WTC11 (cell line): ENCODE measurements around the gene CD72.

ENCODE experiments used
- MAX ChIP-seq: sonication (generic); formaldehyde crosslinking; IDR thresholded peaks from 2 replicates; pipeline ENCODE4 v1.8.0; 2022; ENCODE audit warnings: mild to moderate bottlenecking, missing genetic modification reagents
- TEAD4 ChIP-seq: sonication (generic); formaldehyde crosslinking; IDR thresholded peaks from 2 replicates; pipeline ENCODE4 v1.8.0; 2022; ENCODE audit warnings: mild to moderate bottlenecking, missing genetic modification reagents
- ZNF121 ChIP-seq: sonication (generic); formaldehyde crosslinking; IDR thresholded peaks from 2 replicates; pipeline ENCODE4 v1.8.0; 2023; ENCODE audit warnings: missing genetic modification reagents
- TF ChIP-seq, protein P1 (sequence below): sonication (generic); formaldehyde crosslinking; IDR thresholded peaks from 2 replicates; pipeline ENCODE4 v1.8.1; 2022; ENCODE audit warnings: missing genetic modification reagents, borderline replicate concordance

GRCh38 chr9:35618854-35619799, 914 bp upstream of the CD72 start:
- TF ChIP-seq MAX (CRISPR knock-in tag) (no peak), ZNF121 (CRISPR knock-in tag) (no peak), TEAD4 (CRISPR knock-in tag) (no peak)
- TF ChIP-seq, protein P1, sequence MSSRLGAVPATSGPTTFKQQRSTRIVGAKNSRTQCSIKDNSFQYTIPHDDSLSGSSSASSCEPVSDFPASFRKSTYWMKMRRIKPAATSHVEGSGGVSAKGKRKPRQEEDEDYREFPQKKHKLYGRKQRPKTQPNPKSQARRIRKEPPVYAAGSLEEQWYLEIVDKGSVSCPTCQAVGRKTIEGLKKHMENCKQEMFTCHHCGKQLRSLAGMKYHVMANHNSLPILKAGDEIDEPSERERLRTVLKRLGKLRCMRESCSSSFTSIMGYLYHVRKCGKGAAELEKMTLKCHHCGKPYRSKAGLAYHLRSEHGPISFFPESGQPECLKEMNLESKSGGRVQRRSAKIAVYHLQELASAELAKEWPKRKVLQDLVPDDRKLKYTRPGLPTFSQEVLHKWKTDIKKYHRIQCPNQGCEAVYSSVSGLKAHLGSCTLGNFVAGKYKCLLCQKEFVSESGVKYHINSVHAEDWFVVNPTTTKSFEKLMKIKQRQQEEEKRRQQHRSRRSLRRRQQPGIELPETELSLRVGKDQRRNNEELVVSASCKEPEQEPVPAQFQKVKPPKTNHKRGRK, result no peak
